SU-DHL-6 (cell line): ENCODE results near the gene TMEM233.

Source experiments
- EZH2phosphoT487 ChIP-seq: fragments of 200-600 bp; sonication (generic), shearing (Covaris generic); conservative IDR thresholded peaks from 2 replicates; pipeline ENCODE4 v1.6.1; 2018; ENCODE audit warnings: mild to moderate bottlenecking, antibody characterized with exemption, low read length, moderate library complexity, mixed read lengths
- TF ChIP-seq, protein P1 (sequence below): fragments of 200-600 bp; sonication (generic); IDR thresholded peaks from one replicate; pipeline ENCODE4 v1.5.1; 2017; ENCODE audit warnings: antibody characterized with exemption, mild to moderate bottlenecking, low read length, moderate library complexity; ENCODE audit not compliant: insufficient read depth, poor library complexity, severe bottlenecking

DNA sequence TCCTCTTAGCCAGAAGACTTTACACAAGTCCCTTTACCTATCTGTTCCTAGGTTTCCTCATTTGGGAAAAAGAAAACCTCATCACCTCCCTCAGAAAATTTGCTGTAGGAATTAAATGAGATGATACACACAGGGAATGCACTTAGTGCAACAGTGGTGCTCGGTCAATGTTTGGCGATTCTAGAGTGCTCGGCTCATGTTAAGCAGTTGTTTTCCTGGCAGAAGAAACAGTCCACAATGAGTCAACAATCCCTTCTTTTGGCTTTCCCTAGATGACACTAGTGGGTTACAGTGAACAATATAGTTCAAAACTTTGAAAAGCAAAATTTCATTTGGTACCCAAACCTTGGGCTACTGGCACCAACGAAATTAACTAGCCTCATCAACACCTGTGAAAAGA lies 3.9 kb upstream of the TMEM233 start:
- TF ChIP-seq, protein P1, sequence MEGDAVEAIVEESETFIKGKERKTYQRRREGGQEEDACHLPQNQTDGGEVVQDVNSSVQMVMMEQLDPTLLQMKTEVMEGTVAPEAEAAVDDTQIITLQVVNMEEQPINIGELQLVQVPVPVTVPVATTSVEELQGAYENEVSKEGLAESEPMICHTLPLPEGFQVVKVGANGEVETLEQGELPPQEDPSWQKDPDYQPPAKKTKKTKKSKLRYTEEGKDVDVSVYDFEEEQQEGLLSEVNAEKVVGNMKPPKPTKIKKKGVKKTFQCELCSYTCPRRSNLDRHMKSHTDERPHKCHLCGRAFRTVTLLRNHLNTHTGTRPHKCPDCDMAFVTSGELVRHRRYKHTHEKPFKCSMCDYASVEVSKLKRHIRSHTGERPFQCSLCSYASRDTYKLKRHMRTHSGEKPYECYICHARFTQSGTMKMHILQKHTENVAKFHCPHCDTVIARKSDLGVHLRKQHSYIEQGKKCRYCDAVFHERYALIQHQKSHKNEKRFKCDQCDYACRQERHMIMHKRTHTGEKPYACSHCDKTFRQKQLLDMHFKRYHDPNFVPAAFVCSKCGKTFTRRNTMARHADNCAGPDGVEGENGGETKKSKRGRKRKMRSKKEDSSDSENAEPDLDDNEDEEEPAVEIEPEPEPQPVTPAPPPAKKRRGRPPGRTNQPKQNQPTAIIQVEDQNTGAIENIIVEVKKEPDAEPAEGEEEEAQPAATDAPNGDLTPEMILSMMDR, result no peak
- no peak for TF ChIP-seq EZH2phosphoT487
